HG03097 (cell line): Measurements from ENCODE around the gene MED26.

Experiments used
- ATAC-seq: cut with Tn5 transposase; IDR thresholded peaks from one replicate; pipeline ENCODE4 v1.9.1; 2021; ENCODE audit not compliant: unreplicated experiment, low FRiP score

Gene MED26

DNA sequence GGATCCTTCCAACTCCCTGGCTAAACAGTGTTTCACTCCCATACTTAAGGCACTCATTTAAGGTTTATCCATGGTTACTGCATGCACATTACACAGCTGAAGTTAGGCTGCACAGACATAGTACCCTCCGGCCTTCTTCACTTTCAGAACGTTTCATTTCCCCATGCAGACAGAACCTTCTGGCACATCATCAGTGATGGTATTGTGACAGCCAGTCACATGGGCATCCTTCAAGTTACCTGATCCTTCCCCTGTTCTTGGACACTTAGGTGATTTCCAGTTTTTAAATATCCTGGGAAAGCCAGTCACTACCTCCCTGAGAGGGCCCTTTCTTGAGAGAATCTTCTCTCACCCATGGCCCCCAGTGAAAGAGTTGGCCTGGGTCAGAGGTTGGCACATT is 22.8 kb upstream of the MED26 start:
- no peak for ATAC-seq

GRCh38 chr19:16649734-16650133 is 21.7 kb upstream of the MED26 start:
- ATAC-seq = no peak

DNA sequence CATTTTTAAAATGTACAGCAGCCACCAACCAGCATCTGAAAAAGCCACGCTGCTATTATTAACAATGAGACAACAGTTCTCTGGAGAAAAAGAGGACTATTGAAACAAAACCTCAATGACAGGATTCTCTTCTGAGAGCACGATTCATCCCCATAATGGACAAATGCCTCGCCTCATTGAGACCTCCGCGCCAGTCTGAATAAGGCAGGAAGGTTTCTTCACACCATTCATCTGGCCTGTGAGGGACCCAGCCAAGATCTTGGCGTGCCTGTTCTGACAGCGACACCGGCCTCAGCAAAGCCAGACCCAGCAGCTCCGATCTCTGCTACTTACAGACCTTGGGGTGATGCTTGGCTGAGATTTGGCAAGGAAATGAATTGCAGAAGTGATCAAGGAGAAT is 17.1 kb upstream of the MED26 start:
- ATAC-seq = no peak

- no peak for ATAC-seq
These were observed 13.7 kb upstream of the MED26 start for GRCh38 chr19:16641695-16642094.

- ATAC-seq = no peak
These were observed 12.9 kb upstream of the MED26 start for GRCh38 chr19:16640951-16641350.

- no peak for ATAC-seq
These were observed 10.7 kb upstream of the MED26 start for GRCh38 chr19:16638666-16639065.

GRCh38 chr19:16637535-16637934 is 9.5 kb upstream of the MED26 start:
- ATAC-seq = no peak

DNA sequence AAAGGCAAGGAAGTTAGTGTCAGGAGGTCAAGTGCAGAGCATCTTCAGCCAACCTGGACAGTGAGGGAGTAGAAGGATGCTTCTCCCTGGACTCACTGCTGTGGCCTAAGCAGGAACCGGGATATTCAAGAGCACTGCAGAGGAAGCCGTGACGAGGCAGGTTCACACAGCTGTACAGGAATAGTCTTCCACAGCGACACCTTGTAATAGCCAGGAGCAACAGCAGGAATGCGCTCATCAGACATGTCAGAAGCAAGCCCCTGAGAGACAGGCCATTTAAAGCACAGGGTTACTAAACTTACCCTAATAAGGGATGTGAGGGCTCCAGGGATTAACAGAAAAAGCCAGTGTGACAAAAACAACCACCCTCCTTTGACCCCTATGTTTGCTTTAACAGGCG is 3.5 kb upstream of the MED26 start:
- ATAC-seq = no peak

- ATAC-seq = no peak
These were observed 1.1 kb upstream of the MED26 start for GRCh38 chr19:16628984-16629691.

DNA sequence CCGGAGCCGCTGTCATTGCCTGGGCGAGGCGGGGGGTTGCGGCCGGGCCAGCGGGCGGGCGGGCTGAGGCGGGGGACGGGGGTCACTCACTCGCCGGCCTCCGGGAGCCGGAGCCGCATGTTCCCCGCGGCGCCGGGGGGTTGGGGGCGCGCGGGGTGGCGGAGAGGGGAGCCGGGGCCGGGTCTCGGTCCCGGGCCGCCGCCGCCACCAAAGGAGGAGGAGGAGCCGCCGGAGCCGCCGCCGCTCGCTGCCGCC is 149 bp downstream of the MED26 start:
- ATAC-seq = no peak

DNA sequence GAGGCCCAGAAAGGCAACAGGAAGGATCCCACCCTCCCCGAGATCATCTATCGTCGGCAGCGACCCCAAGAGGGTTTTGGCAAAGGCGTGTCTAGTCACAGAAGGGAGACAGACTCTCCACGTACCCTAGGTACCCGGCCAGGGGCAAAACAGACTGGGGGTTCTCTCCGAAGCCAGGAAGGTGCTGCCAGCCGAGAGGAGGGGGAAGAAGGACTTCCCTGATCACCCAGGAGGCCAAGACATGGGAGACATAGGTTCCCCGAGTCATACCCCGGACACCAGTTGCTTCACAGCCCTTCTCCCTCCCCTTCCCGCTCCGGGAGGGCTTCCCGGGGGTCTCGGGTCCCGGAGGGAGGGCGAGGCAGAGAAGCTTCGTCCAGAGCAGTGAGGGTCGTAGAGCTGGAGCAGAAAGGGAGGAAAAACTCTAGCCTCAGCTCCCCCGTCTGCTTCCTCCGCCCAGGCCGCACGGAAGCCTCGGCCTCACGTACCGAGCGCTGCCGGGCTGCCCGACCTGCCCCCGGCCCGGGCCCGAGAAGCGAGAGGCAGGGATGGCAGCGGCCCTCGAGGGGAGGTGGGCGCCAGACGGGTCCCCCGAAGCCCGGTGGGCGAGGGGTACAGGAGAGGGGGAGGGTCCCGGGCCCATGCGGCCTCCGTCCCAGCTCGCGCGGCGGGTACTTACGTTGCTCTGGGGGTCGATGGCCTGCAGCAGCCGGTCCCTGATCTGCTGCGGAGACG is 644 bp downstream of the MED26 start:
- ATAC-seq = no peak

- ATAC-seq = no peak
These were observed 1.2 kb downstream of the MED26 start for GRCh38 chr19:16626796-16627192.

- ATAC-seq = no peak
These were observed 2.6 kb downstream of the MED26 start for GRCh38 chr19:16625163-16625958.

GRCh38 chr19:16624236-16624635 is 3.8 kb downstream of the MED26 start:
- no peak for ATAC-seq

GRCh38 chr19:16623576-16623975 is 4.4 kb downstream of the MED26 start:
- ATAC-seq = no peak

DNA sequence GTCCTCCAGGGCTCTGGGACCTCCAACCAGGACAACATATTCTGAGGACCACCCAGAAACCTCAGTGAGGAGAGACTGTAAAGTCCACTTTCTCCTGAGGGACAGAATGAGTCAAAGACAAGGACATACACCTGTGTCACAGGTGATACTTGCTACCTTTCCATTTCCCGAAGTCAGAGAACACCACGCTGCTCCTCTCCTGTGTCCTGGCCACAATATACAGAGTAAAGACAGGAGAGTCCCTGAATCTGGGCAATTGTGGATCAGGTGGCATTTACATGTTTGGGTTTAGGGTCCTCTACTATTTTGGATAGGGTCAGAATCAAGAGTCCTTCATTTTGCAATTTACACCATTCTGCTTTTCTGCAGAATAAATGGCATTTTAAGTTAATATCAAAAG is 4.9 kb downstream of the MED26 start:
- ATAC-seq = no peak

GRCh38 chr19:16621165-16621800 is 6.7 kb downstream of the MED26 start:
- ATAC-seq = no peak

DNA sequence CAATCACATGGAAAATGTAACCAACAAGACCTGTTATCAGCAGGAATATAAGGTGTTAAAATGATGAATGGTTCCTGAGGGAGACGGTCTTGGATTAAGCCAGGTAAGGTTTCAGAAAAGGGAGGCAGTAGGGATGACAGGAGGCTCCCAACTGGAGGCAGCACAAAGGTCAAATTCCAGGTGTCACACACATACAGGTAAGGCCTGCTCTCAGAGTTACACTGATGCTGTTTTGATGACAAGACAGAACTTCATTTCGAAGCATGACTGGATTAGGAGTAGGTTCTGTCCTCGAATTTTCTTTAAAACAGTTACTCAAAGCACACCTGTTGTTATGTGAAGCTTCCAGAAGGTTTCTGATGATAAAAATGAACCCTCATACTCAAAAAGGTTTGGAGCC is 7.4 kb downstream of the MED26 start:
- ATAC-seq = no peak

GRCh38 chr19:16620018-16620417 is 8.0 kb downstream of the MED26 start:
- no peak for ATAC-seq

GRCh38 chr19:16619457-16619856 is 8.5 kb downstream of the MED26 start:
- ATAC-seq = no peak

- ATAC-seq = no peak
These were observed 9.8 kb downstream of the MED26 start for GRCh38 chr19:16618248-16618647.
